Hepatocyte (in vitro differentiated cells): Measurements from ENCODE around the gene FASN.

Experiments used
- EZH2phosphoT487 ChIP-seq: fragments of 200-600 bp; sonication (generic); IDR thresholded peaks from one replicate; pipeline ENCODE4 v1.6.1; 2018; ENCODE audit warnings: antibody characterized with exemption, mild to moderate bottlenecking, low read depth, moderate library complexity; ENCODE audit not compliant: unreplicated experiment, severe bottlenecking
- TF ChIP-seq, protein P1 (sequence below): fragments of 200-600 bp; sonication (generic); IDR thresholded peaks from 2 replicates; pipeline ENCODE4 v1.5.1; 2016; ENCODE audit warnings: antibody characterized with exemption, mild to moderate bottlenecking; ENCODE audit not compliant: poor library complexity

DNA sequence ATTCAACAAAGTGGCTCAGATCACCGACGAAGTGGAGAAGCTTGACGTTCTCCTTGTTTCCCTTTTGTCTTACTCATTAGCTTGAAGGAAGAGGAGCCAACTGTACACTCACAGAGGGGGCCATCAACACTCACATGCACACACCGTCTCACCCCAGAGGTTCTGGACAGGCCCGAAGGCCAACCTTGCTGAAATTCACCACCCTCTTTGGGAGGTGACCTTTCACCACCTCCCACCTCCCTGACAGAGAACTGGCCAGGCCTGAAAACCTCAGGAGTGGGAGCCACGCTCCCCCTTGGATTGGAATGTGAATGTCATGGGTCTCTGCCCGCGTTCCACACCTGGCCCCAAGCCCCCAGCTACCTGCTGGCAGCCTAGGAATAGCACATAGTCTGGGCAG is 62.5 kb downstream of the FASN start:
- TF ChIP-seq, protein P1, sequence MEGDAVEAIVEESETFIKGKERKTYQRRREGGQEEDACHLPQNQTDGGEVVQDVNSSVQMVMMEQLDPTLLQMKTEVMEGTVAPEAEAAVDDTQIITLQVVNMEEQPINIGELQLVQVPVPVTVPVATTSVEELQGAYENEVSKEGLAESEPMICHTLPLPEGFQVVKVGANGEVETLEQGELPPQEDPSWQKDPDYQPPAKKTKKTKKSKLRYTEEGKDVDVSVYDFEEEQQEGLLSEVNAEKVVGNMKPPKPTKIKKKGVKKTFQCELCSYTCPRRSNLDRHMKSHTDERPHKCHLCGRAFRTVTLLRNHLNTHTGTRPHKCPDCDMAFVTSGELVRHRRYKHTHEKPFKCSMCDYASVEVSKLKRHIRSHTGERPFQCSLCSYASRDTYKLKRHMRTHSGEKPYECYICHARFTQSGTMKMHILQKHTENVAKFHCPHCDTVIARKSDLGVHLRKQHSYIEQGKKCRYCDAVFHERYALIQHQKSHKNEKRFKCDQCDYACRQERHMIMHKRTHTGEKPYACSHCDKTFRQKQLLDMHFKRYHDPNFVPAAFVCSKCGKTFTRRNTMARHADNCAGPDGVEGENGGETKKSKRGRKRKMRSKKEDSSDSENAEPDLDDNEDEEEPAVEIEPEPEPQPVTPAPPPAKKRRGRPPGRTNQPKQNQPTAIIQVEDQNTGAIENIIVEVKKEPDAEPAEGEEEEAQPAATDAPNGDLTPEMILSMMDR: no peak
- TF ChIP-seq EZH2phosphoT487: no peak
